Fibroblast of upper back skin (primary cell): ENCODE measurements around the gene COL15A1.
A peak's percentile ranks its signal among the peaks of the same experiment; 100 is the strongest.
"Not testable (repeated sequence)": the region's sequence is repeated elsewhere in the genome, so short reads cannot be mapped to it uniquely, and the experiment has no call there.

Experiments used
- DNase-seq: peaks from one replicate; pipeline ENCODE4 v3.0.0-alpha.2; 2013

The COL15A1 gene

GRCh38 chr9:98943682-98944056, at the start of gene COL15A1:
Gene COL15A1 (plus strand): TSS chr9:98943907. CDS start chr9:98944062, 155 bp downstream.
- DNase-seq, result no peak

GRCh38 chr9:98894171-98894570, 49.5 kb upstream of the COL15A1 start:
- no peak for DNase-seq

GRCh38 chr9:98894761-98895160, 48.9 kb upstream of the COL15A1 start:
- no peak for DNase-seq

GRCh38 chr9:98896632-98897031, 47.1 kb upstream of the COL15A1 start:
- no peak for DNase-seq

GRCh38 chr9:98897745-98898144, 46.0 kb upstream of the COL15A1 start:
- no peak for DNase-seq

- DNase-seq, result peak; percentile 95
These were observed 44.2 kb upstream of the COL15A1 start for GRCh38 chr9:98899408-98900056.

GRCh38 chr9:98900244-98900643, 43.5 kb upstream of the COL15A1 start:
- DNase-seq, result no peak

- DNase-seq, result no peak
These were observed 43.0 kb upstream of the COL15A1 start for GRCh38 chr9:98900725-98901124.

- not testable (repeated sequence) for DNase-seq
These were observed 41.9 kb upstream of the COL15A1 start for GRCh38 chr9:98901843-98902242.

- DNase-seq, result no peak
These were observed 41.2 kb upstream of the COL15A1 start for GRCh38 chr9:98902516-98902915.

GRCh38 chr9:98902925-98903324, 40.8 kb upstream of the COL15A1 start:
- no peak for DNase-seq

GRCh38 chr9:98903961-98904411, 39.7 kb upstream of the COL15A1 start:
- DNase-seq, result no peak

GRCh38 chr9:98905015-98905414, 38.7 kb upstream of the COL15A1 start:
- no peak for DNase-seq

GRCh38 chr9:98906273-98907040, 37.2 kb upstream of the COL15A1 start:
- peak; percentile 86 for DNase-seq

- no peak for DNase-seq
These were observed 36.7 kb upstream of the COL15A1 start for GRCh38 chr9:98907055-98907454.

- peak; percentile 93 for DNase-seq
These were observed 34.6 kb upstream of the COL15A1 start for GRCh38 chr9:98908897-98909634.

- no peak for DNase-seq
These were observed 33.8 kb upstream of the COL15A1 start for GRCh38 chr9:98909935-98910334.

GRCh38 chr9:98911042-98911441, 32.7 kb upstream of the COL15A1 start:
- no peak for DNase-seq

- not testable (repeated sequence) for DNase-seq
These were observed 32.0 kb upstream of the COL15A1 start for GRCh38 chr9:98911738-98912137.

- DNase-seq, result no peak
These were observed 31.3 kb upstream of the COL15A1 start for GRCh38 chr9:98912450-98912849.

GRCh38 chr9:98913044-98913443, 30.7 kb upstream of the COL15A1 start:
- no peak for DNase-seq

- DNase-seq, result no peak
These were observed 30.0 kb upstream of the COL15A1 start for GRCh38 chr9:98913705-98914104.

GRCh38 chr9:98915599-98915998, 28.1 kb upstream of the COL15A1 start:
- no peak for DNase-seq

GRCh38 chr9:98916660-98917059, 27.0 kb upstream of the COL15A1 start:
- DNase-seq, result peak; percentile 56
